H9 (cell line): ENCODE measurements around the gene GCH1. TPM values are rescaled to one million over a fixed set of nuclear protein-coding genes. Genes with fewer than 3 reads are reported as not detected.
A peak's percentile ranks its signal among the peaks of the same experiment; 100 is the strongest.

Experiments used
- DNase-seq: peaks from one replicate; pipeline ENCODE4 v3.0.0-alpha.2; 2017
- H2AFZ ChIP-seq: one replicate; pipeline ENCODE4 v1.6.1; 2013; ENCODE audit warnings: mild to moderate bottlenecking, low read length, control low read depth, moderate library complexity
- H2AK5ac ChIP-seq: 2 replicates; pipeline ENCODE4 v1.6.1; 2013; ENCODE audit warnings: low read length, control low read depth, mixed read lengths; ENCODE audit not compliant: insufficient read length
- H2BK120ac ChIP-seq: one replicate; pipeline ENCODE4 v1.6.1; 2013; ENCODE audit warnings: low read depth, mild to moderate bottlenecking, low read length, control low read depth, inconsistent platforms; ENCODE audit not compliant: poor library complexity, severe bottlenecking
- H2BK12ac ChIP-seq: 2 replicates; pipeline ENCODE4 v1.6.1; 2013; ENCODE audit warnings: low read length, control low read depth, mixed read lengths, low read depth; ENCODE audit not compliant: insufficient read length
- H2BK15ac ChIP-seq: 2 replicates; pipeline ENCODE4 v1.6.1; 2013; ENCODE audit warnings: low read depth, low read length, control low read depth
- H2BK20ac ChIP-seq: one replicate; pipeline ENCODE4 v1.6.1; 2013; ENCODE audit warnings: low read depth, mild to moderate bottlenecking, low read length, control low read depth, inconsistent platforms; ENCODE audit not compliant: poor library complexity, severe bottlenecking
- H2BK5ac ChIP-seq: 2 replicates; pipeline ENCODE4 v1.6.1; 2013; ENCODE audit warnings: low read length, control low read depth, mixed read lengths; ENCODE audit not compliant: insufficient read length
- H3K14ac ChIP-seq: 2 replicates; pipeline ENCODE4 v1.6.1; 2013; ENCODE audit warnings: low read length, control low read depth; ENCODE audit not compliant: insufficient read depth
- H3K18ac ChIP-seq: 2 replicates; pipeline ENCODE4 v1.6.1; 2013; ENCODE audit warnings: low read depth, mild to moderate bottlenecking, mixed read lengths, low read length, control low read depth; ENCODE audit not compliant: insufficient read length
- H3K23ac ChIP-seq: 2 replicates; pipeline ENCODE4 v1.6.1; 2013; ENCODE audit warnings: low read length, control low read depth, mixed read lengths, low read depth; ENCODE audit not compliant: insufficient read length
- H3K23me2 ChIP-seq: 2 replicates; pipeline ENCODE4 v1.6.1; 2013; ENCODE audit warnings: low read depth, mild to moderate bottlenecking, mixed read lengths, low read length, control low read depth; ENCODE audit not compliant: insufficient read length, poor library complexity, severe bottlenecking
- H3K27ac ChIP-seq: 2 replicates; pipeline ENCODE4 v1.5.1; 2013; ENCODE audit warnings: low read length, control low read depth, mixed read lengths, low read depth; ENCODE audit not compliant: insufficient read length
- H3K27me3 ChIP-seq: 2 replicates; pipeline ENCODE4 v1.6.1; 2013; ENCODE audit warnings: low read length, control low read depth, inconsistent platforms; ENCODE audit not compliant: insufficient read depth
- H3K4ac ChIP-seq: 2 replicates; pipeline ENCODE4 v1.6.1; 2013; ENCODE audit warnings: low read depth, mild to moderate bottlenecking, control low read depth, inconsistent platforms, low read length, moderate library complexity
- H3K4me1 ChIP-seq: 2 replicates; pipeline ENCODE4 v1.6.1; 2013; ENCODE audit warnings: low read length, control low read depth, inconsistent platforms; ENCODE audit not compliant: insufficient read depth
- H3K4me2 ChIP-seq: 2 replicates; pipeline ENCODE4 v1.6.1; 2013; ENCODE audit warnings: low read length, control low read depth, mixed read lengths; ENCODE audit not compliant: insufficient read length, insufficient read depth
- H3K56ac ChIP-seq: 2 replicates; pipeline ENCODE4 v1.6.1; 2013; ENCODE audit warnings: low read depth, mild to moderate bottlenecking, mixed read lengths, low read length, control low read depth; ENCODE audit not compliant: insufficient read length
- H3K79me1 ChIP-seq: 2 replicates; pipeline ENCODE4 v1.6.1; 2013; ENCODE audit warnings: low read depth, mild to moderate bottlenecking, moderate library complexity, low read length, control low read depth, inconsistent platforms; ENCODE audit not compliant: insufficient read depth, poor library complexity, severe bottlenecking
- H3K79me2 ChIP-seq: 2 replicates; pipeline ENCODE4 v1.6.1; 2013; ENCODE audit warnings: low read length, control low read depth, inconsistent platforms; ENCODE audit not compliant: insufficient read depth
- H3K9ac ChIP-seq: 2 replicates; pipeline ENCODE4 v1.6.1; 2013; ENCODE audit warnings: low read length, control low read depth, mixed read lengths; ENCODE audit not compliant: insufficient read length; ENCODE audit errors: extremely low read depth
- H3K9me3 ChIP-seq: one replicate; pipeline ENCODE4 v1.6.1; 2013; ENCODE audit warnings: low read depth, low read length, inconsistent platforms; ENCODE audit not compliant: control insufficient read depth
- H3T11ph ChIP-seq: one replicate; pipeline ENCODE4 v1.6.1; 2013; ENCODE audit warnings: mild to moderate bottlenecking, low read length, control low read depth, inconsistent platforms
- H4K20me1 ChIP-seq: one replicate; pipeline ENCODE4 v1.6.1; 2013; ENCODE audit not compliant: control insufficient read depth, insufficient read length, insufficient read depth
- H4K5ac ChIP-seq: 2 replicates; pipeline ENCODE4 v1.6.1; 2013; ENCODE audit warnings: low read depth, mild to moderate bottlenecking, mixed read lengths, low read length, control low read depth; ENCODE audit not compliant: insufficient read length
- H4K8ac ChIP-seq: replicated peaks from 2 replicates; pipeline ENCODE4 v1.6.1; 2013; ENCODE audit warnings: low read length, control low read depth, mixed read lengths, low read depth; ENCODE audit not compliant: insufficient read length
- H4K91ac ChIP-seq: 2 replicates; pipeline ENCODE4 v1.6.1; 2013; ENCODE audit warnings: low read depth, mild to moderate bottlenecking, moderate library complexity, mixed read lengths, low read length, control low read depth; ENCODE audit not compliant: insufficient read length
- H3K27ac Mint-ChIP-seq, 3 experiments: 2 replicates in 2 of 3; 3 replicates in 1 of 3; pipeline ENCODE4 v1.8.0; 2020 to 2021; ENCODE audit warnings: mixed read lengths in 3 of 3, mild to moderate bottlenecking in 1 of 3, moderate library complexity in 1 of 3
- H3K27me3 Mint-ChIP-seq: 2 replicates; pipeline ENCODE4 v1.8.0; 2021; ENCODE audit warnings: low read depth, mild to moderate bottlenecking, moderate library complexity, mixed read lengths
- H3K36me3 Mint-ChIP-seq, 3 experiments: 2 replicates in 2 of 3; 3 replicates in 1 of 3; pipeline ENCODE4 v1.8.0; 2020 to 2021; ENCODE audit warnings: low read depth in 3 of 3, mixed read lengths in 3 of 3; ENCODE audit not compliant: insufficient read depth in 1 of 3
- H3K4me1 Mint-ChIP-seq, 2 experiments: 2 replicates each; pipeline ENCODE4 v1.8.0; 2020; ENCODE audit warnings: mixed read lengths in 2 of 2
- H3K4me3 Mint-ChIP-seq, 2 experiments: 2 replicates in 1 of 2; 3 replicates in 1 of 2; pipeline ENCODE4 v1.8.0; 2020 to 2021; ENCODE audit warnings: mild to moderate bottlenecking in 2 of 2, mixed read lengths in 2 of 2, moderate library complexity in 1 of 2
- H3K9me3 Mint-ChIP-seq, 2 experiments: 2 replicates in 1 of 2; 3 replicates in 1 of 2; pipeline ENCODE4 v1.8.0; 2020; ENCODE audit warnings: mild to moderate bottlenecking in 2 of 2, mixed read lengths in 2 of 2, moderate library complexity in 1 of 2
- CTCF ChIP-seq: fragments of 200-600 bp; sonication (generic); conservative IDR thresholded peaks from 3 replicates; pipeline ENCODE4 v1.8.0; 2021; ENCODE audit warnings: antibody characterized with exemption, mild to moderate bottlenecking
- WGBS: extraction: QIAGEN DNeasy Blood & Tissue Kit; methylation state at CpG from one replicate; pipeline ENCODE4 v1.1.7; 2013; ENCODE audit warnings: missing lambda C conversion rate, low lambda C conversion rate, mixed read lengths; ENCODE audit not compliant: insufficient read length; ENCODE audit errors: extremely low coverage; 5-methylcytosine and 5-hydroxymethylcytosine counted together
- total RNA-seq: library from RNA; stranded (reverse); gene quantifications from 2 replicates; pipeline ENCODE4 v1.2.1, GENCODE V29; 2021

GCH1 gene
- total RNA-seq, 1 experiment from 2014 or later = 7.7 TPM

DNA sequence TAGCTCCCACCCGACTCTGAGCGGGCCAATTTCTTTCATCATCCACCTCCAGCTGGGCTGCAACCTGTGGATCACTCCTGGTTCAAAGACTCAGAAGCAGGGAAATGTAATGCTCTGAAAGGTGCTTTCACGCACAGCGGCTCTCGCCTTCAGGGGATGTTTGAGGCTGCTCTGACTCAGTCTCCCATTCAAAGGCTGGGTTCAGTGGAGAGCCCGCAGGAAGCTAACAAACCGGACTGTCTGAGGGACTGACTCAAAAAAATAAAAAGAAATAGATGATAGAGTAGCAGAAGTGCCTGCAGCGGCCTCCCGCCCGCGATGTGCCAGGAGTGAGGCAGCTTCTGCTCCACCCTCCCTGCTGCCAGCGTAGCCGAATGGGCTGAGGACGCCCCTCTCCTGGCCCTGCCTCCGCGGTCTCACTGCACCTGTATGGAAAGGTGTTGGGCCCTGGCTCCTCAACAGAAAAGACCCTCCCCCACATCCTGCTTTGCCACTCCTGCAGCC, 98.0 kb downstream of the GCH1 start:
- no peaks in the 10 kb centered on the region for H3K9me3 ChIP-seq
- peaks cover 2% of the 10 kb centered on the region; the same call in 1 of the 2 replicates for H3K4me1 ChIP-seq
- H3K9me3 Mint-ChIP-seq = peaks cover 0 to 4% of the 10 kb centered on the region in 2 experiments; a peak in 2 of 5 replicates
- no peak overlapping the region for H2BK12ac ChIP-seq
- WGBS = no CpG with 5 or more reads among the region's 16 CpGs
- H3K79me1 ChIP-seq = no peaks in the 10 kb centered on the region
- H3K36me3 Mint-ChIP-seq = no peaks in the 10 kb centered on the region
- H4K91ac ChIP-seq = no peak overlapping the region
- no peaks in the 10 kb centered on the region for H4K20me1 ChIP-seq
- H3K27ac ChIP-seq = no peak overlapping the region
- H3K4me1 Mint-ChIP-seq = peaks cover 22 to 23% of the 10 kb centered on the region in 2 experiments
- no peaks in the 10 kb centered on the region for H3K79me2 ChIP-seq
- H4K8ac ChIP-seq = no peak overlapping the region
- no peak overlapping the region for H3K18ac ChIP-seq
- no peak overlapping the region for H3K14ac ChIP-seq
- H3K27me3 ChIP-seq = no peaks in the 10 kb centered on the region
- no peak overlapping the region for H3K27ac Mint-ChIP-seq
- no peak overlapping the region for H3K4me2 ChIP-seq
- no peak overlapping the region for H2BK20ac ChIP-seq
- no peak overlapping the region for H3T11ph ChIP-seq
- no peak overlapping the region for H2BK5ac ChIP-seq
- peak; percentile 62 for DNase-seq
- H2AFZ ChIP-seq = no peak overlapping the region
- H2AK5ac ChIP-seq = no peak overlapping the region
- no peak overlapping the region for H4K5ac ChIP-seq
- H3K23me2 ChIP-seq = no peaks in the 10 kb centered on the region
- H3K23ac ChIP-seq = no peak overlapping the region
- no peak overlapping the region for H3K9ac ChIP-seq
- no peak overlapping the region for H3K4me3 Mint-ChIP-seq
- no peak overlapping the region for H2BK15ac ChIP-seq
- H3K27me3 Mint-ChIP-seq = peaks cover 36% of the 10 kb centered on the region
- no peak overlapping the region for H2BK120ac ChIP-seq
- H3K4ac ChIP-seq = no peak overlapping the region
- H3K56ac ChIP-seq = no peak overlapping the region
- no peak for TF ChIP-seq CTCF
